GM23338 (cell line): ENCODE measurements around the gene RBM17.

Source experiments
- CREB1 ChIP-seq: fragments of 250-450 bp; sonication (Bioruptor Pico); IDR thresholded peaks from 2 replicates; pipeline ENCODE4 v1.5.0; 2020; ENCODE audit warnings: low read depth, mild to moderate bottlenecking, moderate library complexity
- CTCF ChIP-seq, 2 experiments: fragments of 200-600 bp in 1 of 2; sonication (generic) in 1 of 2; conservative IDR thresholded peaks; 2 replicates each; pipeline versions ENCODE4 v1.5.1 to v1.6.1; 2016 to 2017; ENCODE audit warnings: antibody characterized with exemption in 2 of 2, low read depth in 2 of 2, mild to moderate bottlenecking in 2 of 2, moderate library complexity in 1 of 2
- EZH2 ChIP-seq: fragments of 200-600 bp; sonication (generic); IDR thresholded peaks from one replicate; pipeline ENCODE4 v1.8.0; 2017; ENCODE audit warnings: antibody characterized with exemption, mild to moderate bottlenecking, low read depth; ENCODE audit not compliant: unreplicated experiment
- EZH2phosphoT487 ChIP-seq: fragments of 200-600 bp; sonication (generic); IDR thresholded peaks from one replicate; pipeline ENCODE4 v1.8.1; 2018; ENCODE audit warnings: antibody characterized with exemption; ENCODE audit not compliant: unreplicated experiment
- JUNB ChIP-seq: IDR thresholded peaks from one replicate; pipeline ENCODE4 v1.6.1; 2016; ENCODE audit warnings: antibody characterized with exemption; ENCODE audit not compliant: unreplicated experiment
- NANOG ChIP-seq: IDR thresholded peaks from 2 replicates; pipeline ENCODE4 v1.6.1; 2016; ENCODE audit warnings: antibody characterized with exemption, borderline replicate concordance
- POLR2AphosphoS5 ChIP-seq: IDR thresholded peaks from 2 replicates; pipeline ENCODE4 v1.6.1; 2016; ENCODE audit warnings: antibody characterized with exemption, low read depth
- REST ChIP-seq: IDR thresholded peaks from one replicate; pipeline ENCODE4 v1.6.1; 2018; ENCODE audit warnings: antibody characterized with exemption; ENCODE audit not compliant: unreplicated experiment
- ZNF114 ChIP-seq: fragments of 250-450 bp; sonication (Bioruptor Pico); IDR thresholded peaks from 2 replicates; pipeline ENCODE4 v1.5.0; 2020; ENCODE audit warnings: mild to moderate bottlenecking, moderate library complexity
- ZNF331 ChIP-seq: fragments of 250-450 bp; sonication (Bioruptor Pico); IDR thresholded peaks from 2 replicates; pipeline ENCODE4 v1.5.0; 2020; ENCODE audit warnings: low read depth, mild to moderate bottlenecking, moderate library complexity
- ZNF462 ChIP-seq: fragments of 250-450 bp; sonication (Bioruptor Pico); IDR thresholded peaks from 2 replicates; pipeline ENCODE4 v1.5.0; 2020; ENCODE audit warnings: mild to moderate bottlenecking, moderate library complexity

GRCh38 chr10:6077071-6077675 is 11.7 kb upstream of the RBM17 start:
- no peak for TF ChIP-seq POLR2AphosphoS5
- no peak for TF ChIP-seq CREB1 (CRISPR knock-in tag)
- TF ChIP-seq CTCF (conservative IDR thresholded peaks at IDR 0.05; ENCODE audit: low read depth in 2 of 2) = no peak
- no peak for TF ChIP-seq REST
- no peak for TF ChIP-seq EZH2
- TF ChIP-seq JUNB = no peak
- no peak for TF ChIP-seq EZH2phosphoT487
- no peak for TF ChIP-seq ZNF331 (CRISPR knock-in tag)
- no peak for TF ChIP-seq NANOG
- TF ChIP-seq ZNF114 = no peak
- no peak for TF ChIP-seq ZNF462 (CRISPR knock-in tag)
